ENCODE data around the gene RBP2.

DNA sequence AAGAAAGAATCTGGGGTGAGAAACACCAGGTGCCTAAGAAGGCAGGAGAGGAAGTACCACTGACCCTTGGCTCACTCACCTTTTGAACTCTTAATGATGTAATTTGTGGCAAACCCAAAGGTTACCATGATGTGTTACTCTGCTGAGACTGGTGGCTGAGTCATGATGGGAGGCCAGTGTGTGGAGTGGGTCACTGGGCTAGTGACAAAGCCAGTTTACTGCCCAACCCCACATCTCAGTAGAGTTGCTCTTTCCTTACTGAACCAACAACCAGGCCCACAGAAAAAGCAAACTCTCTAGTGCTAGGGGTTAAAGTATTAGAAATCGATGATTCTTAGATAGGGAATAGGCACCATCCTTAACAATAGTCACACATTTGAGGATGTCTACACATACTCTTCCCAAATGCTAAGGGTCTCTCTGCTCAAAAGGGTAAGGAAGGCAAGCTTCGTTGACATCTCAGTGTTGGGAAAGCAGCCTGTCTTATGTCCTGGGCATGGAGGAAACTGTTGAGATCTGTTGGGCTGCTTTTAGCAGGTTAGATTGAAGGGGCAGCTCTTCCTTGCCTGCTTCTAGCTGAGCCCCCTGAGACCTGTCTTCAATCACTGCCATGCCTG, 3.1 kb downstream of the RBP2 start:
- no peak for TF ChIP-seq EZH2 (IDR thresholded peaks at IDR 0.05; ENCODE audit: low read depth)
- TF ChIP-seq, protein P1, sequence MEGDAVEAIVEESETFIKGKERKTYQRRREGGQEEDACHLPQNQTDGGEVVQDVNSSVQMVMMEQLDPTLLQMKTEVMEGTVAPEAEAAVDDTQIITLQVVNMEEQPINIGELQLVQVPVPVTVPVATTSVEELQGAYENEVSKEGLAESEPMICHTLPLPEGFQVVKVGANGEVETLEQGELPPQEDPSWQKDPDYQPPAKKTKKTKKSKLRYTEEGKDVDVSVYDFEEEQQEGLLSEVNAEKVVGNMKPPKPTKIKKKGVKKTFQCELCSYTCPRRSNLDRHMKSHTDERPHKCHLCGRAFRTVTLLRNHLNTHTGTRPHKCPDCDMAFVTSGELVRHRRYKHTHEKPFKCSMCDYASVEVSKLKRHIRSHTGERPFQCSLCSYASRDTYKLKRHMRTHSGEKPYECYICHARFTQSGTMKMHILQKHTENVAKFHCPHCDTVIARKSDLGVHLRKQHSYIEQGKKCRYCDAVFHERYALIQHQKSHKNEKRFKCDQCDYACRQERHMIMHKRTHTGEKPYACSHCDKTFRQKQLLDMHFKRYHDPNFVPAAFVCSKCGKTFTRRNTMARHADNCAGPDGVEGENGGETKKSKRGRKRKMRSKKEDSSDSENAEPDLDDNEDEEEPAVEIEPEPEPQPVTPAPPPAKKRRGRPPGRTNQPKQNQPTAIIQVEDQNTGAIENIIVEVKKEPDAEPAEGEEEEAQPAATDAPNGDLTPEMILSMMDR (conservative IDR thresholded peaks at IDR 0.05), result no peak
